ENCODE measurements around the gene HEATR5B.

The HEATR5B gene

GRCh38 chr2:37052600-37053332 lies 31.4 kb downstream of the HEATR5B start:
- no peaks in the 10 kb centered on the region for H3K9me3 ChIP-seq (ENCODE audit: low read depth, low read length)
- no peak overlapping the region for H3K27ac ChIP-seq
- TF ChIP-seq FOXP2 (optimal IDR thresholded peaks at IDR 0.05; ENCODE audit: control extremely low read depth, extremely low read length, insufficient read depth) (no peak), POLR2AphosphoS5 (IDR thresholded peaks at IDR 0.05; ENCODE audit: borderline replicate concordance, low read depth, low read length) (no peak), EZH2 (IDR thresholded peaks at IDR 0.05) (no peak)
- no peak overlapping the region for H3K9ac ChIP-seq (ENCODE audit: insufficient read length)
- peaks cover 38% of the 10 kb centered on the region for H3K36me3 ChIP-seq (ENCODE audit: insufficient read depth, low read length)
- DNase-seq (ENCODE audit: low read depth, low spot score), result no peak
- H3K4me3 ChIP-seq, result no peak overlapping the region

- TF ChIP-seq POLR2AphosphoS5 (IDR thresholded peaks at IDR 0.05; ENCODE audit: borderline replicate concordance, low read depth, low read length) (no peak), EZH2 (IDR thresholded peaks at IDR 0.05) (no peak), FOXP2 (optimal IDR thresholded peaks at IDR 0.05; ENCODE audit: control extremely low read depth, extremely low read length, insufficient read depth) (no peak)
- peak; percentile 42 for DNase-seq (ENCODE audit: low read depth, low spot score)
Observed at GRCh38 chr2:37039580-37039979, 44.6 kb downstream of the HEATR5B start.

GRCh38 chr2:37037771-37038170 lies 46.4 kb downstream of the HEATR5B start:
- H3K36me3 ChIP-seq (ENCODE audit: insufficient read depth, low read length), result 0 out of 2 replicates have a peak, but pooled peaks cover 4% of the 10 kb centered on the region
- DNase-seq (ENCODE audit: low read depth, low spot score), result no peak
- H3K4me3 ChIP-seq, result no peak overlapping the region
- no peak overlapping the region for H3K9ac ChIP-seq (ENCODE audit: insufficient read length)
- no peaks in the 10 kb centered on the region for H3K9me3 ChIP-seq (ENCODE audit: low read depth, low read length)
- no peak overlapping the region for H3K27ac ChIP-seq
- TF ChIP-seq POLR2AphosphoS5 (IDR thresholded peaks at IDR 0.05; ENCODE audit: borderline replicate concordance, low read depth, low read length), result no peak
- TF ChIP-seq FOXP2 (optimal IDR thresholded peaks at IDR 0.05; ENCODE audit: control extremely low read depth, extremely low read length, insufficient read depth), result no peak
- TF ChIP-seq EZH2 (IDR thresholded peaks at IDR 0.05), result no peak

More at GRCh38 chr2:37039580-37039979, 44.6 kb downstream of the HEATR5B start:
- Histone ChIP-seq H3K4me3 (0 out of 2 replicates have a peak overlapping the region, but pooled peaks have one; percentile 11), H3K27ac (peak overlapping the region; percentile 87), H3K9me3 (ENCODE audit: low read depth, low read length) (no peaks in the 10 kb centered on the region), H3K9ac (ENCODE audit: insufficient read length) (peak overlapping the region; percentile 24), H3K36me3 (ENCODE audit: insufficient read depth, low read length) (0 out of 2 replicates have a peak, but pooled peaks cover 4% of the 10 kb centered on the region)

- H3K36me3 ChIP-seq (ENCODE audit: insufficient read depth, low read length), result peaks cover 15% of the 10 kb centered on the region; the same call in 1 of the 2 replicates
- H3K27ac ChIP-seq, result no peak overlapping the region
- H3K9ac ChIP-seq (ENCODE audit: insufficient read length), result no peak overlapping the region
- H3K4me3 ChIP-seq, result no peak overlapping the region
- no peaks in the 10 kb centered on the region for H3K9me3 ChIP-seq (ENCODE audit: low read depth, low read length)
- no peak for DNase-seq (ENCODE audit: low read depth, low spot score)
- TF ChIP-seq FOXP2 (optimal IDR thresholded peaks at IDR 0.05; ENCODE audit: control extremely low read depth, extremely low read length, insufficient read depth), result no peak
- no peak for TF ChIP-seq POLR2AphosphoS5 (IDR thresholded peaks at IDR 0.05; ENCODE audit: borderline replicate concordance, low read depth, low read length)
- no peak for TF ChIP-seq EZH2 (IDR thresholded peaks at IDR 0.05)
Observed at GRCh38 chr2:37029758-37030157, 54.4 kb downstream of the HEATR5B start.

GRCh38 chr2:37026050-37026449 lies 58.1 kb downstream of the HEATR5B start:
- no peak for DNase-seq (ENCODE audit: low read depth, low spot score)
- Histone ChIP-seq H3K27ac (no peak overlapping the region), H3K9me3 (ENCODE audit: low read depth, low read length) (no peaks in the 10 kb centered on the region), H3K36me3 (ENCODE audit: insufficient read depth, low read length) (peaks cover 18% of the 10 kb centered on the region; the same call in 1 of the 2 replicates), H3K9ac (ENCODE audit: insufficient read length) (no peak overlapping the region), H3K4me3 (no peak overlapping the region)
- TF ChIP-seq FOXP2 (optimal IDR thresholded peaks at IDR 0.05; ENCODE audit: control extremely low read depth, extremely low read length, insufficient read depth) (no peak), EZH2 (IDR thresholded peaks at IDR 0.05) (no peak), POLR2AphosphoS5 (IDR thresholded peaks at IDR 0.05; ENCODE audit: borderline replicate concordance, low read depth, low read length) (no peak)

GRCh38 chr2:37020887-37021796 lies 63.0 kb downstream of the HEATR5B start:
- Histone ChIP-seq H3K4me3 (no peak overlapping the region), H3K9ac (ENCODE audit: insufficient read length) (no peak overlapping the region), H3K36me3 (ENCODE audit: insufficient read depth, low read length) (peaks cover 15% of the 10 kb centered on the region), H3K27ac (no peak overlapping the region), H3K9me3 (ENCODE audit: low read depth, low read length) (no peaks in the 10 kb centered on the region)
- TF ChIP-seq POLR2AphosphoS5 (IDR thresholded peaks at IDR 0.05; ENCODE audit: borderline replicate concordance, low read depth, low read length) (no peak), FOXP2 (optimal IDR thresholded peaks at IDR 0.05; ENCODE audit: control extremely low read depth, extremely low read length, insufficient read depth) (no peak), EZH2 (IDR thresholded peaks at IDR 0.05) (no peak)
- no peak for DNase-seq (ENCODE audit: low read depth, low spot score)

GRCh38 chr2:37020212-37020886 lies 63.8 kb downstream of the HEATR5B start:
- H3K36me3 ChIP-seq (ENCODE audit: insufficient read depth, low read length), result peaks cover 11% of the 10 kb centered on the region
- no peak for DNase-seq (ENCODE audit: low read depth, low spot score)
- no peak overlapping the region for H3K9ac ChIP-seq (ENCODE audit: insufficient read length)

More at GRCh38 chr2:37020212-37020886, 63.8 kb downstream of the HEATR5B start:
- Histone ChIP-seq H3K4me3 (no peak overlapping the region), H3K27ac (no peak overlapping the region), H3K9me3 (ENCODE audit: low read depth, low read length) (no peaks in the 10 kb centered on the region)
- no peak for TF ChIP-seq EZH2 (IDR thresholded peaks at IDR 0.05)
- TF ChIP-seq FOXP2 (optimal IDR thresholded peaks at IDR 0.05; ENCODE audit: control extremely low read depth, extremely low read length, insufficient read depth), result no peak
- no peak for TF ChIP-seq POLR2AphosphoS5 (IDR thresholded peaks at IDR 0.05; ENCODE audit: borderline replicate concordance, low read depth, low read length)

Data from SK-N-MC (cell line).